ENCODE results near the gene MRPL2. TPM values are rescaled to one million over a fixed set of nuclear protein-coding genes. Genes with fewer than 3 reads are reported as not detected.

Gene MRPL2
- total and polyA plus RNA-seq, 2 of the 8 experiments (the other 6 are each of a cell fraction or from before 2014, with no cell fraction given), result 58.7 to 99.9 TPM

DNA sequence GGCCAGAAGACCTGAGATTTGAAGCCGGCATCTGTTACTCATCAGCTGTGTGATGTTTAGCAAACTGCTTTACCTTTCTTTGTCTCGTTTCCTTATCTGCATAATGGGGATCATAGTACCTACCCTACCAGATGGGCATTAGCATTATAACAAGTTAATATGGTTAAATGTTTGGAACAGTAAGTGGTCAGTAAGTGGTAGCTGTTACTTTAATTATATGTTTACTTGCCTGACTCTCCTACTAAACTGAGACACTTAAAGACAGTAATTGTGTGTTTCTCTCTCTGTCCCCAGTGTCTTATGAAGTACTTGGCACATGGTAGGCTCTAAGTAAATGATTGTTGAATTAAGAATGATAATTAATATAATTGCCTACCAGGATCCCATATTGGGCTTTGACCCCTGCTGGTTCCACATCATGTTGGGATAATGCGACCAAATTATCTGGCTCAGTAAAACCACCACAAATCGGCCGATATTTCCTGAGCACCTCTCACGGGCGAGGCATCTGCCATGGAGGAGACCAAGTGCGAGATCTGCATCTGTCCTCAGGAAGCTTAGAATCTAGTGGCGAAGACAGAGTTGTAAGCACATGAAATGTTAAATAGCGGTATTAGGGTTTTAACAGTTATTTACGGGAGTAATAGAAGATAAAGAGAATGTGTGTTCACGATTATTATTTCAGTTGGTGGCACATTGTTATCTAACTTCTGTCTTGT is 48.3 kb upstream of the MRPL2 start:
- peaks cover 3 to 13% (median 6%) of the 10 kb centered on the region in 4 experiments; a peak in 5 of 7 replicates for H3K4me1 ChIP-seq (replicated peaks in 1 of 4; ENCODE audit: control insufficient read depth in 3 of 4, insufficient read depth in 4 of 4, low read length in 3 of 4)
- H2BK5ac ChIP-seq (ENCODE audit: low read depth, low read length), result no peak overlapping the region
- H3K9me3 ChIP-seq (ENCODE audit: insufficient read depth in 2 of 2, low read depth in 1 of 2, low read length in 1 of 2), result no peaks in the 10 kb centered on the region
- H3K9ac ChIP-seq (replicated peaks in 1 of 4; ENCODE audit: extremely low read depth in 1 of 4, low read depth in 3 of 4, low read length in 3 of 4), result no peak overlapping the region
- H3K4me2 ChIP-seq (ENCODE audit: insufficient read depth in 1 of 2, low read depth in 2 of 2, low read length in 2 of 2), result no peak overlapping the region
- no peaks in the 10 kb centered on the region for H3K27me3 ChIP-seq (replicated peaks in 1 of 4; ENCODE audit: control insufficient read depth in 3 of 4, extremely low read depth in 1 of 4, insufficient read depth in 3 of 4, low read length in 3 of 4)
- no peaks in the 10 kb centered on the region for H3K36me3 ChIP-seq (ENCODE audit: control insufficient read depth in 2 of 4, insufficient read depth in 4 of 4, low read length in 3 of 4)
- no peak overlapping the region for H4K5ac ChIP-seq (ENCODE audit: insufficient read length, low read depth, low read length)
- no peak overlapping the region for H2AFZ ChIP-seq (ENCODE audit: low read length)
- H3K27ac ChIP-seq (ENCODE audit: low read depth, low read length), result no peak overlapping the region
- H2BK15ac ChIP-seq (ENCODE audit: low read length), result no peak overlapping the region
- ChIA-PET POLR2A (ENCODE audit: partially characterized antibody) (interaction anchor here (0.8 to 1.2 kb wide), 3 partner anchors 13 to 32 kb away, joined by 3 to 4 read pairs (median 3); no protein-coding TSS in a partner anchor), CTCF (ENCODE audit: partially characterized antibody) (interaction anchor here (0.6 to 0.8 kb wide), 5 partner anchors 9 to 36 kb away, joined by 3 to 4 read pairs (median 3); no protein-coding TSS in a partner anchor)
- H2AK5ac ChIP-seq (ENCODE audit: low read depth, low read length), result no peak overlapping the region
- TF ChIP-seq BACH1 (IDR thresholded peaks at IDR 0.05; ENCODE audit: low read length) (no peak), SP2 (IDR thresholded peaks at IDR 0.05; ENCODE audit: low read length) (no peak), KDM1A (IDR thresholded peaks at IDR 0.05; ENCODE audit: borderline replicate concordance, low read length) (no peak), CBX5 (IDR thresholded peaks at IDR 0.05; ENCODE audit: low read depth, low read length) (no peak), ZNF274 (IDR thresholded peaks at IDR 0.05; ENCODE audit: borderline replicate concordance, extremely low read depth, low read length) (no peak), SP4 (IDR thresholded peaks at IDR 0.05; ENCODE audit: low read length) (no peak), BCL11A (IDR thresholded peaks at IDR 0.05; ENCODE audit: low read depth in 2 of 2, low read length in 2 of 2) (no peak), RXRA (IDR thresholded peaks at IDR 0.05; ENCODE audit: insufficient read depth, low read depth, low read length) (no peak)
- TF ChIP-seq, protein P1, sequence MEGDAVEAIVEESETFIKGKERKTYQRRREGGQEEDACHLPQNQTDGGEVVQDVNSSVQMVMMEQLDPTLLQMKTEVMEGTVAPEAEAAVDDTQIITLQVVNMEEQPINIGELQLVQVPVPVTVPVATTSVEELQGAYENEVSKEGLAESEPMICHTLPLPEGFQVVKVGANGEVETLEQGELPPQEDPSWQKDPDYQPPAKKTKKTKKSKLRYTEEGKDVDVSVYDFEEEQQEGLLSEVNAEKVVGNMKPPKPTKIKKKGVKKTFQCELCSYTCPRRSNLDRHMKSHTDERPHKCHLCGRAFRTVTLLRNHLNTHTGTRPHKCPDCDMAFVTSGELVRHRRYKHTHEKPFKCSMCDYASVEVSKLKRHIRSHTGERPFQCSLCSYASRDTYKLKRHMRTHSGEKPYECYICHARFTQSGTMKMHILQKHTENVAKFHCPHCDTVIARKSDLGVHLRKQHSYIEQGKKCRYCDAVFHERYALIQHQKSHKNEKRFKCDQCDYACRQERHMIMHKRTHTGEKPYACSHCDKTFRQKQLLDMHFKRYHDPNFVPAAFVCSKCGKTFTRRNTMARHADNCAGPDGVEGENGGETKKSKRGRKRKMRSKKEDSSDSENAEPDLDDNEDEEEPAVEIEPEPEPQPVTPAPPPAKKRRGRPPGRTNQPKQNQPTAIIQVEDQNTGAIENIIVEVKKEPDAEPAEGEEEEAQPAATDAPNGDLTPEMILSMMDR (IDR thresholded peaks at IDR 0.05; ENCODE audit: control extremely low read depth in 1 of 3, insufficient read depth in 1 of 3, low read depth in 1 of 3, low read length in 3 of 3), result no peak
- no peak overlapping the region for H4K91ac ChIP-seq (replicated peaks; ENCODE audit: insufficient read length, low read length)
- peaks cover 4% of the 10 kb centered on the region; the same call in 1 of the 2 replicates for H3K79me1 ChIP-seq (ENCODE audit: low read depth, low read length)
- no peak overlapping the region for H3K18ac ChIP-seq (ENCODE audit: extremely low read depth, low read length)
- H3K14ac ChIP-seq (ENCODE audit: insufficient read length), result no peak overlapping the region
- FAIRE-seq (no peak), DNase-seq (ENCODE audit: low read depth in 1 of 2, low spot score in 2 of 2) (no peak)
- no peaks in the 10 kb centered on the region for H4K20me1 ChIP-seq (replicated peaks in 1 of 2; ENCODE audit: control insufficient read depth in 1 of 2, insufficient read depth in 2 of 2, low read length in 2 of 2)
- no peak overlapping the region for H2BK12ac ChIP-seq (ENCODE audit: low read depth, low read length)
- no peak overlapping the region for H4K8ac ChIP-seq (ENCODE audit: extremely low read depth, insufficient read depth, low read length)
- H2BK120ac ChIP-seq (replicated peaks; ENCODE audit: low read depth, low read length), result no peak overlapping the region
- no peak overlapping the region for H3K4me3 ChIP-seq (ENCODE audit: extremely low read depth in 1 of 4, insufficient read depth in 2 of 4, low read depth in 3 of 4, low read length in 4 of 4)
- H3K56ac ChIP-seq (replicated peaks; ENCODE audit: insufficient read length, low read depth, low read length), result no peak overlapping the region
- H3K23me2 ChIP-seq (ENCODE audit: low read depth, low read length), result no peaks in the 10 kb centered on the region
- H2BK20ac ChIP-seq (ENCODE audit: low read length), result no peak overlapping the region
- H3K79me2 ChIP-seq (ENCODE audit: control insufficient read depth in 1 of 2, insufficient read depth in 2 of 2, low read length in 2 of 2), result peaks cover 3 to 65% of the 10 kb centered on the region in 2 experiments; a peak in 3 of 4 replicates
- H3K23ac ChIP-seq (ENCODE audit: insufficient read length), result no peak overlapping the region
- WGBS, 2 experiments (ENCODE audit: extremely low coverage in 1 of 2, insufficient coverage in 1 of 2, insufficient read length in 1 of 2, insufficient replicate concordance in 2 of 2, low coverage in 1 of 2, low lambda C conversion rate in 2 of 2, missing lambda C conversion rate in 1 of 2), result 88 to 92% methylated on average over 3 to 12 of the region's 12 CpGs
- no peak overlapping the region for H3K4ac ChIP-seq (replicated peaks; ENCODE audit: insufficient read length, low read depth, low read length)
